ENCODE data around the gene EFNA3.

EFNA3 gene

DNA sequence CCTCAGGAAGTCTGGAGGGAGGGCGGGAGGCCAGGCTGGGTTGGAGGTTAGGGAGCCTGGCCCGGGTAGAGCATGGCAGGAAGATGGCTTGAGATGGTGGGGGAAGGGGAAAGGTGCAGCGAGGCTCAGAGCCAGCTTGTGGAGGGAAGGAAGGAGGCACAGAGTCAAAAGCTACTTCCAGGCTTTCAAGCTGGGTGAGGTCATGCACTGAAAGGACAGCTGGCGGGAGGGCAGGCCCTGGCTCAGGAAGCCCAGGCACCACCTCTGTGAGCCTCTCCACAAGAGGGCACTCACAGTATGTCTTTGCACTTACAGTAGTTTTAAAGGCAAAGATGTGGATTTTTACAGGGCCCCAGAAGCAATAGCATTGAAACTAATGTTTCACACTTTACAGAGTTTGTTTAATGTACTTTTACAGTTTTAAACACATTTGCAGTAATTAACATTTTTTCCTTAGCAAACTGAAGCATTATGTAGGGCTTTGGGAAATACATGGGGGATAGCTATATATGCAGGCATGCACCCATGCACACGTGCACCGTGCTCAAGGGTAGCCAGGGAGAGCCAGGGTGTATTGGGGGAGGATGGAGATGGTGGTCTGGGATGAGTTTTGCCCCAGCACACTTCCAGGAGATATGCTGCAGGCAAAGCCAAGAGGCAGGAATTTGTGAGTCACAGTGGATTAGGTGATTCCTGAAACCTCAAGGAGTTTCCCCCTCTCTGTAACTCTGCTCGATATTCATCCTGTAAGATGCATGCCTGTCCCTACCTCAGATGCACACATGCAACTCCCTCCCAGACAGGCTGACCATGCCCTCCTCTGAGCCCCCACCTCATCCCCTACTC is 33.6 kb upstream of the EFNA3 start:
- peak; percentile 88 for DNase-seq
- in situ Hi-C loops (cut with HindIII; ENCODE audit: low pct_ligation_motif_present, low pct_unique_long_range_greater_than_20kb, low sequenced_read_pairs): no loop called here

- in situ Hi-C loops (cut with HindIII; ENCODE audit: low pct_ligation_motif_present, low pct_unique_long_range_greater_than_20kb, low sequenced_read_pairs): no loop called here
- DNase-seq: no peak
These were observed 29.9 kb upstream of the EFNA3 start for GRCh38 chr1:155048449-155049334.

DNA sequence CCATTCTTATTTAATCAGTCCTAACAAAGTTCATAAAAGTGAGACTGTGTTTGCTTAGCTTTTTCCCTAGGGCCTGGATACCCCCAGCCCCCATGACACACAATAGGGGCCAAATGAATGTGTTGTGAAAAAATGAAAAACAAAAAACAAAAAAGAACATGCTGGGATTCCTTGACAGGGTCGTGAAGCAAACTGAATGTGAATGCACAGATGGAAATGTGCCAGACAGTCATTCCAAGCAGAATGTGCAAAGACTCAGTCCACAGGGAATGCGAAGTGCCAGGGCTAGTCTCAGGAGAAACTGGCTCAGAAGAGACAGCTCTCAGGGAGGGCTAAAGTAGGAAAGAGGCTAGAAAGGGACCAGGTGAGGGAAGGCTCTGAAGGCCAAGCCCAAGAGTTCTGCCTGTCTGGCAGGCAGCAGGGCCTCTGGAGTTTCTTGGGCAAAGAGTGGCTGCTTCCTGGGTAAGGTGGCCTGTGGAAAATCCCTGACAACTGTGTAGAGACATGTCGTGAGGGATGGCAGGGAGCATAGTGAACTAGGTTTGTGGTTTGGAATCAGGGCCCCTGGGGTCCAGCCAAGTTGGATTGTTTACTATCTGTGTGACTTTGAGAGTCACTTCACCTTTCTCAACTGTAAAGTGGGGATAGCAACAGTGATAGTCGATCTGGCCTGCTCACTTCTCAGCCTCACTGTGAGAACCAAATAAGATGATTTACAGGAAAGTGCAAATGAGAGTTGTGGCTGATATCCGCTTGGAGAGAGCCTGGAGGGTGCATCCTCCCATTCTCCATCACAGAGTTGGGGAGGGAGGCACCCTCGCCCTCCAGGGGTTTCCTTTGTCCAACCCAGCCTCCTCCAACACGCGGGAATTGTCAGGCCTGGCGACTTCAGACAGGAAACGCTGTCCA is 28.7 kb upstream of the EFNA3 start:
- DNase-seq: peak; percentile 42
- in situ Hi-C loops (cut with HindIII; ENCODE audit: low pct_ligation_motif_present, low pct_unique_long_range_greater_than_20kb, low sequenced_read_pairs): no loop called here

- in situ Hi-C loops (cut with HindIII; ENCODE audit: low pct_ligation_motif_present, low pct_unique_long_range_greater_than_20kb, low sequenced_read_pairs): no loop called here
- DNase-seq: peak; percentile 90
These were observed 27.9 kb upstream of the EFNA3 start, which contains the start of gene ADAM15 for GRCh38 chr1:155050560-155051341. Gene ADAM15, plus strand, starts transcription at chr1:155051316. Its CDS starts 71 bp downstream, at chr1:155051387.

GRCh38 chr1:155051342-155051776 is 27.3 kb upstream of the EFNA3 start:
- in situ Hi-C loops (cut with HindIII; ENCODE audit: low pct_ligation_motif_present, low pct_unique_long_range_greater_than_20kb, low sequenced_read_pairs): no loop called here

GRCh38 chr1:155051777-155052398 is 26.7 kb upstream of the EFNA3 start:
- in situ Hi-C loops (cut with HindIII; ENCODE audit: low pct_ligation_motif_present, low pct_unique_long_range_greater_than_20kb, low sequenced_read_pairs): no loop called here
- peak; percentile 54 for DNase-seq

More at GRCh38 chr1:155051342-155051776, 27.3 kb upstream of the EFNA3 start:
- DNase-seq: no peak

DNA sequence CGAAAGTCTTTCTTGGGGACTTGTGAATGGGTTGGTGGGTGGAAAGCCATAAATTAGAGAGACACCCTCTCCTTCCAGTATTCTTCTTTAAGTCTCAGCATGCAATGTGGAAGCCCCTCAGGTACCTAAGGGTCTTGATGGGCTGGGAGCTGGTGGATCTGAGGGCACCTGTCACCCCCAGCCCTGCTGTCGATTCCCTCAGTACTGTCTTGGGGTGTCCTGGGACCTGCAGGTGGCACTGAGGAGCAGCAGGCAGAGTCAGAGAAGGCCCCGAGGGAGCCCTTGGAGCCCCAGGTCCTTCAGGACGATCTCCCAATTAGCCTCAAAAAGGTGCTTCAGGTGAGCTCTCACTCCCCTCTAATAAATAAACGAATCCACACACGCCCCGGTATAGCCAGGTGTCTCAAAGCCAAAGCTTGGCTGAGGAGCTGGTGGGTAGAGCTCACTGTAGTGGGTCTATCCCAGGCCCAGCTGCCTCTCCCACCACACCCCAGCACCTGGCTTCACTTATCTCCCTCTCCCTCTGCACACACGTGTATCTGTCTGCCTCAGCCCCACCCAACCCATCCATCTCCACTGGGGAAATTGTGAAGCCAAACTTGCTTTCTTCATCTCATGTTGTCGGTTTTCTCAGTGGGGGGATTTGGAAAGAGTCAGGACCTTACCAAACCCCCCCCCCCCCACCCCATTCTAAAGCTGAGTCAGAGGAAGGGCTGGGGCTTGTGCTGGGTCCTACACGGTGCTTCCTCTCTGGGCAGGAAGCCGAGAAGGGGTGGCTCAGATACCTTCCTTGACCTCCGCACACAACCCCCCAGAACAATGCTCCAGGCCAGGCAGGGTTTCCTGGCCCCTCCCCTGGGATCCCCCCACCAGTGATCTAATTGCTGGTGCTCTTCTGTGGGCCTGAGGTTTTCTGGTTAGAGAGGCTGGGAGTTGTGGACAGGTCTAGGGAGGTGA is 25.9 kb upstream of the EFNA3 start:
- peak; percentile 54 for DNase-seq
- in situ Hi-C loops (cut with HindIII; ENCODE audit: low pct_ligation_motif_present, low pct_unique_long_range_greater_than_20kb, low sequenced_read_pairs): no loop called here

DNA sequence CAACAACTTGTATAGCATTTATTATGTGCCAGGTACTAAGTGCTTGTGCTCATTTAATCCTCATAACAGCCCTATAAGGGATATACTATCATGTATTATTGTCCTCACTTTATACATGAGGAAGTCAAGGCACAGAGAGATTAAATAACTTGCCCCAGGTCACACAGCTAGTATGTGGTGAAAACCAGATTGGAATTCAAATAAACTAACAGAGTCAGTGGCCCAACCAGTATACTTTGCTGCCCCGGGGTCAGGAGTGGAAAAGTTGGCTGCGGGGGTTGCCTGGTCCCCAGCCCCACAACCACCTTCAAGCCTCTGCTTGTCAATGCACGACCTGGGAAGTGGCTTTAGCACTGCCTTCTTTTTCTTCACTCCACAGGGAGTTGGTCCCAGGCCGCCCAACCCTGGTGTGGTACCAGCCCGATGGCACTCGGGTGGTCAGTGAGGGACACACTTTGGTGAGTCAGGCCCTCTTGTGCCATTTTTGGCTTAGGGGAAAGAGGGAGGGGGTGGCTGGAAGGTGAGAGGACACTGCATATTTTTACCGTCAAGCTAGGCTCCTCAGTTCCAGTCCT is 25.0 kb upstream of the EFNA3 start:
- in situ Hi-C loops (cut with HindIII; ENCODE audit: low pct_ligation_motif_present, low pct_unique_long_range_greater_than_20kb, low sequenced_read_pairs): no loop called here
- DNase-seq: no peak

GRCh38 chr1:155057104-155057503 is 21.5 kb upstream of the EFNA3 start:
- no peak for DNase-seq
- in situ Hi-C loops (cut with HindIII; ENCODE audit: low pct_ligation_motif_present, low pct_unique_long_range_greater_than_20kb, low sequenced_read_pairs): no loop called here

GRCh38 chr1:155057788-155058211 is 20.8 kb upstream of the EFNA3 start:
- no peak for DNase-seq

DNA sequence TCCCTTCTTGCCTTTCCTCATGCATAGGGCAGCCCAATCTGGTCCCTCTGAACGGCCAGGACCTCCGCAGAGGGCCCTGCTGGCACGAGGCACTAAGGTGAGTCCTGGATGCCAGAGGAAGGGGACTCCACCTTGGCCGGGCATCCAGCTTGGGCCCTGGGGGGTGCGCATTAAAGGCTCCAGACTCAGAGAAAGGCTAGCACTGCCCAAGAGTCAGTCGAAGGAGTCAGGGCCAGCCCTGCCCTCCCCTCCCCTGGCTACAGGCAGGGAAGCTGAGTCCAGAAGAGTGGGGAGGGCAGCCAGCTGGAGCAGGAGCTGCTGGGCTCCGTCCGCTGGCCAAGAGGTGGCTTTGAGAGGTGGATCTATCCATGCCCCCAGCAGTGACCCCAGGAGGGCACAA is 17.9 kb upstream of the EFNA3 start:
- in situ Hi-C loops (cut with HindIII; ENCODE audit: low pct_ligation_motif_present, low pct_unique_long_range_greater_than_20kb, low sequenced_read_pairs): no loop called here
- DNase-seq: no peak

More at GRCh38 chr1:155057788-155058211, 20.8 kb upstream of the EFNA3 start:
- in situ Hi-C loops (cut with HindIII; ENCODE audit: low pct_ligation_motif_present, low pct_unique_long_range_greater_than_20kb, low sequenced_read_pairs): no loop called here

GRCh38 chr1:155061381-155062150 is 17.1 kb upstream of the EFNA3 start:
- in situ Hi-C loops (cut with HindIII; ENCODE audit: low pct_ligation_motif_present, low pct_unique_long_range_greater_than_20kb, low sequenced_read_pairs): no loop called here
- peak; percentile 89 for DNase-seq

DNA sequence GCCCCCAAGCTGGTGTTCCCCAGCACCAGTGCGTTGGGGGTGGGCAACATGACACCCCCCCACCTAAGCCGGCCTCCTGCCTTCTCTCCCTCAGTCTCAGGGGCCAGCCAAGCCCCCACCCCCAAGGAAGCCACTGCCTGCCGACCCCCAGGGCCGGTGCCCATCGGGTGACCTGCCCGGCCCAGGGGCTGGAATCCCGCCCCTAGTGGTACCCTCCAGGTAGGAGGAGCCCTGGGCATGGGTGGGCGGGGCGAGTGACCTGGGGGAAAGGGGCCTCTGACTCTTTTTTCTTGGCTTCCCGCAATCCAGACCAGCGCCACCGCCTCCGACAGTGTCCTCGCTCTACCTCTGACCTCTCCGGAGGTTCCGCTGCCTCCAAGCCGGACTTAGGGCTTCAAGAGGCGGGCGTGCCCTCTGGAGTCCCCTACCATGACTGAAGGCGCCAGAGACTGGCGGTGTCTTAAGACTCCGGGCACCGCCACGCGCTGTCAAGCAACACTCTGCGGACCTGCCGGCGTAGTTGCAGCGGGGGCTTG is 16.4 kb upstream of the EFNA3 start:
- in situ Hi-C loops (cut with HindIII; ENCODE audit: low pct_ligation_motif_present, low pct_unique_long_range_greater_than_20kb, low sequenced_read_pairs): no loop called here
- DNase-seq: peak; percentile 29

DNA sequence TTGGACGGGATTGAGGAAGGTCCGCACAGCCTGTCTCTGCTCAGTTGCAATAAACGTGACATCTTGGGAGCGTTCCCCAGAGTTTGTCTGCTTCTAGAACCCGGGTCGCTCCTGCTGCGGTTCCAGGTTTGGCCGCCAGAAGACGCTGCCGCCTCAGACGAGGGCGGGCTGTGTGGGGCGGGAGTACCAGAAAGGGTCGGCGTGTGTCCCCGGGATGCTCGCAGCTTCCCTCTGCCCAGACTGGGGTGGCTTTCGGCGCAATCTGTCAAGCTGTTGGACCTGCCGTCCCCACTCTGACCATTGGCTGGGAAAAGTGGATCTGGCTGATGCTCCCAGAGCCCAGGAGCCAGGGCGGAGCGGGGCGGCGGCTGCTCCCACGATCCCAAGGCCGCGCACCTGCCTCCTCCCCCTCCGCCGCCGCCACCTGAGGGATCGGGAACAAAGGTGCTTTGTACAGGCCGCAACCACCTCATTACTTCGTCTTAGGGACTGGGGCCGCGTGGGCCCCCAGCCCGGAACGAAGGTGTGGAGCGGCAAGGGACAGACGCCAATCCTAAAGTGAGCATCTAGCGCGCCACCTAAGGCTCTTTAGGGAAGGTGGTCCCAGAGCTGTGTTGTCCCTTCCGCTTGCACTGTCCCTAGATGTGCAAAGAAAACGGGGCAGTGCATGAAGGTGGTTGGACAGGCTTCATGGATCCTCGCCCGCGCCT is 15.8 kb upstream of the EFNA3 start:
- DNase-seq: peak; percentile 74
- in situ Hi-C loops (cut with HindIII; ENCODE audit: low pct_ligation_motif_present, low pct_unique_long_range_greater_than_20kb, low sequenced_read_pairs): no loop called here
